Thoracic aorta (tissue), 2 donors: Measurements from ENCODE around the gene EXD3. TPM values are rescaled to one million over a fixed set of nuclear protein-coding genes. Genes with fewer than 3 reads are reported as not detected.

ENCODE experiments used
- ATAC-seq: fragments of 150-250 bp; one replicate; pipeline ENCODE4 v1.8.0; 2017; ENCODE audit warnings: low read depth; ENCODE audit not compliant: insufficient number of reproducible peaks, low FRiP score
- DNase-seq: peaks from one replicate; pipeline ENCODE4 v3.0.0-alpha.2; 2020; ENCODE audit warnings: low spot score
- H3K27ac ChIP-seq, 2 donors: fragments of 200-600 bp; sonication (generic); 1 replicate in 1 of 2; 2 replicates in 1 of 2; pipeline ENCODE4 v1.5.1; 2016; ENCODE audit warnings: mild to moderate bottlenecking in 2 of 2, moderate library complexity in 2 of 2
- H3K27me3 ChIP-seq: fragments of 200-600 bp; sonication (generic); replicated peaks from 2 replicates; pipeline ENCODE4 v1.6.0; 2016; ENCODE audit warnings: mild to moderate bottlenecking; ENCODE audit not compliant: insufficient read depth
- H3K36me3 ChIP-seq: fragments of 200-600 bp; sonication (generic); one replicate; pipeline ENCODE4 v1.5.1; 2016
- H3K4me1 ChIP-seq, 2 donors: fragments of 200-600 bp; sonication (generic); 1 replicate in 1 of 2; 2 replicates in 1 of 2; pipeline versions ENCODE4 v1.5.1 to v1.6.0; 2016; ENCODE audit warnings: low read depth in 2 of 2, mild to moderate bottlenecking in 1 of 2; ENCODE audit not compliant: control insufficient read depth in 1 of 2
- H3K4me3 ChIP-seq: fragments of 200-600 bp; sonication (generic); 2 replicates; pipeline ENCODE4 v1.5.1; 2016; ENCODE audit warnings: mild to moderate bottlenecking
- H3K9me3 ChIP-seq: fragments of 200-600 bp; sonication (generic); 2 replicates; pipeline ENCODE4 v1.5.1; 2016
- total RNA-seq, 2 donors: library from RNA; depleted of rRNA; stranded (reverse); fragments of >200 nt; gene quantifications; one replicate each; pipeline versions ENCODE4 v1.1.0 to v1.2.3, GENCODE V29; 2016
- TF ChIP-seq, protein P1 (sequence below): fragments of 200-600 bp; sonication (generic); IDR thresholded peaks from one replicate; pipeline ENCODE4 v1.5.1; 2019; ENCODE audit warnings: antibody characterized with exemption

The EXD3 gene
- total RNA-seq, 2 donors from 2014 or later, result 22.7 to 29.4 TPM

DNA sequence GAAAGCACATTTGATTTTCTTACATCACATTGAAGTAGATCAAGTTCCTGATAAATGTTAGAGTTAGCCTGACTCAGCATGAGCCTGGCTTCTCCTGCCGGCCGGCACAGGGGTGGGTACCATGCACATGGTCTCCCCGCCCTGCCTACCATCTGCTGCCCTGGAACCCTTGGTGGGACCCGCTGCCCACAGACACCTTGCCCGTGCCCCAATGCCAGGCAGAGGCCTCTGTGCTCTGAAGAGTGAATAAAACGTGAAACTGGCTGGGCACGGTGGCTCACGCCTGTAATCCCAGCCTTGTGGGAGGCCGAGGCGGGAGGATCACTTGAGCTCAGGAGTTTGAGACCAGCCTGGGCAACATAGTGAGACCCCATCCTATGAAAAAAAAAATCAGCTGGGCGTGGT, 17.3 kb downstream of the EXD3 start:
- TF ChIP-seq, protein P1, sequence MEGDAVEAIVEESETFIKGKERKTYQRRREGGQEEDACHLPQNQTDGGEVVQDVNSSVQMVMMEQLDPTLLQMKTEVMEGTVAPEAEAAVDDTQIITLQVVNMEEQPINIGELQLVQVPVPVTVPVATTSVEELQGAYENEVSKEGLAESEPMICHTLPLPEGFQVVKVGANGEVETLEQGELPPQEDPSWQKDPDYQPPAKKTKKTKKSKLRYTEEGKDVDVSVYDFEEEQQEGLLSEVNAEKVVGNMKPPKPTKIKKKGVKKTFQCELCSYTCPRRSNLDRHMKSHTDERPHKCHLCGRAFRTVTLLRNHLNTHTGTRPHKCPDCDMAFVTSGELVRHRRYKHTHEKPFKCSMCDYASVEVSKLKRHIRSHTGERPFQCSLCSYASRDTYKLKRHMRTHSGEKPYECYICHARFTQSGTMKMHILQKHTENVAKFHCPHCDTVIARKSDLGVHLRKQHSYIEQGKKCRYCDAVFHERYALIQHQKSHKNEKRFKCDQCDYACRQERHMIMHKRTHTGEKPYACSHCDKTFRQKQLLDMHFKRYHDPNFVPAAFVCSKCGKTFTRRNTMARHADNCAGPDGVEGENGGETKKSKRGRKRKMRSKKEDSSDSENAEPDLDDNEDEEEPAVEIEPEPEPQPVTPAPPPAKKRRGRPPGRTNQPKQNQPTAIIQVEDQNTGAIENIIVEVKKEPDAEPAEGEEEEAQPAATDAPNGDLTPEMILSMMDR, result no peak

DNA sequence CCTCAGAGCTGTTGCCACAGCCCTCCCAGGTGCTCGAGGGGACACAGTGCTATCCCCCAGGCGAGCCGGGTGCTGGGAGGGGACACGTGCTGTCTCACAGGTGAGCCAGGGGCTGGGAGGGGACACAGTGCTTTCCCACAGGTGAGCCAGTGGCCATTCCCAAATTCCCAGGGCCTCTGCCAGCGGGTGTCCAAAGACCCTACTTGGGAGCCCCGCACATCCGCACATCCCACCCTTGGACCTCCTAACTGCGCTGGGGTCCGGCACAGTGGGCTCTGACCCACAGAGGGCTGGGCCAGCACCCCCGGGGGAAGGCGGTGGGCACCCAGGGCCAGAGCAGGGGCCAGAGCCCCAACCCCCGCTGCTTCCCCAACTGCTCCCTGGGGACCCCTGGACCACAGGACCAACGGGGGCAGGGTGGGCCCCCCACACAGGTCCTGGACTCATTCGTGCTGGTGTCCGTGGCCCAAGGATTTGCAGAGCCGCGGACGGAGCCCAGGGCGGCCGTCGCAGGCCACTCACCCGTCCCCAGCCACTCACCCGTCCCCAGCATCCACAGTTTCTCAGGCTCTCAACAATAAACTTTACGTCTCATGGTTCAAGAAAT, 17.9 kb downstream of the EXD3 start:
- no peak for ATAC-seq
- no peak overlapping the region for H3K27ac ChIP-seq
- no peak overlapping the region for H3K4me3 ChIP-seq
- H3K9me3 ChIP-seq, result no peaks in the 10 kb centered on the region
- TF ChIP-seq, protein P1, result no peak
- no peaks in the 10 kb centered on the region for H3K27me3 ChIP-seq
- H3K36me3 ChIP-seq, result no peaks in the 10 kb centered on the region
- H3K4me1 ChIP-seq, result peaks cover 11 to 17% of the 10 kb centered on the region in 2 donors
- DNase-seq, result no peak

More for the DNA sequence above, 17.3 kb downstream of the EXD3 start:
- H3K36me3 ChIP-seq, result no peaks in the 10 kb centered on the region
- DNase-seq, result no peak
- H3K27ac ChIP-seq, result no peak overlapping the region
- no peaks in the 10 kb centered on the region for H3K27me3 ChIP-seq
- H3K4me3 ChIP-seq, result no peak overlapping the region
- H3K9me3 ChIP-seq, result no peaks in the 10 kb centered on the region
- ATAC-seq, result no peak
- H3K4me1 ChIP-seq, result peaks cover 13 to 19% of the 10 kb centered on the region in 2 donors

DNA sequence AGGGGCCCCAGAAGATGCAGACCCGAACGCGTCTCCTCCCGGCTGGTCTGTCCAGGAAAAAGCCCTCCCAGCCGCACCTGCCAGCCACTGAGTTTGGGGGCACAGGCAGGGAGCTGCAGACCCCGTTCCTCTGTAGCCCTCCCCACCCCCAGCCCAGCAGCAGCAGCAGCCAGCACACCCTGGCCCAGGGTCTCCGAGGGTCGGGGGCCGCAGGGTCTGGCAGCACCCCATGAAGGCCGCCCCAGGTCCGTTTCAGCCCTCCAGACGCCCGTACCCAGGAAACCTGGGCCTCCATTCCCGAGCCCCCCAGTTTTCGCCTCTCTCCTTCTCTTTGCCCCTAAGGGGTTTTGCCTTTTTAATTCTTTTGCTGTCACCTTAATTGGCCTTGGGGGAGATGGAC, 19.7 kb downstream of the EXD3 start:
- H3K27ac ChIP-seq, result no peak overlapping the region

DNA sequence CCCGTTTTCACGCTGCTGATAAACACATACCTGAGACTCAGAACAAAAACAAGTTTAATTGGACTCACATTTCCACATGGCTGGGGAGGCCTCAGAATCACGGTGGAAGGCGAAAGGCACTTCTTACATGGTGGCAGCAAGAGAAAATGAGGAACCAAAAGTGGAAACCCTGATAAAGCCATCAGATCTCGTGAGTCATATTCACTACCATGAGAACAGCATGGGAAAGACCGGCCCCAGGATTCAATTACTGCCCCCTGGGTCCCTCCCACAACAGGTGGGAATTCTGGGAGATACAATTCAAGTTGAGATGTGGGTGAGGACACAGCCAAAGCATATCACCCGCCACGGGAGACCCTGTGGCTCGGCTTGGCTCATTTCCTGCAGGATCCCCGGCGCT, 20.2 kb downstream of the EXD3 start:
- Histone ChIP-seq H3K27me3 (no peaks in the 10 kb centered on the region), H3K36me3 (no peaks in the 10 kb centered on the region), H3K4me1 (peaks cover 11 to 16% of the 10 kb centered on the region in 2 donors), H3K9me3 (no peaks in the 10 kb centered on the region), H3K27ac (no peak overlapping the region), H3K4me3 (no peak overlapping the region)
- TF ChIP-seq, protein P1, result no peak
- DNase-seq (no peak), ATAC-seq (no peak)

More for the DNA sequence above, 19.7 kb downstream of the EXD3 start:
- Histone ChIP-seq H3K4me3 (no peak overlapping the region), H3K36me3 (no peaks in the 10 kb centered on the region), H3K27me3 (no peaks in the 10 kb centered on the region), H3K9me3 (no peaks in the 10 kb centered on the region), H3K4me1 (peaks cover 11 to 17% of the 10 kb centered on the region in 2 donors)
- DNase-seq (no peak), ATAC-seq (no peak)
- TF ChIP-seq, protein P1, result no peak

DNA sequence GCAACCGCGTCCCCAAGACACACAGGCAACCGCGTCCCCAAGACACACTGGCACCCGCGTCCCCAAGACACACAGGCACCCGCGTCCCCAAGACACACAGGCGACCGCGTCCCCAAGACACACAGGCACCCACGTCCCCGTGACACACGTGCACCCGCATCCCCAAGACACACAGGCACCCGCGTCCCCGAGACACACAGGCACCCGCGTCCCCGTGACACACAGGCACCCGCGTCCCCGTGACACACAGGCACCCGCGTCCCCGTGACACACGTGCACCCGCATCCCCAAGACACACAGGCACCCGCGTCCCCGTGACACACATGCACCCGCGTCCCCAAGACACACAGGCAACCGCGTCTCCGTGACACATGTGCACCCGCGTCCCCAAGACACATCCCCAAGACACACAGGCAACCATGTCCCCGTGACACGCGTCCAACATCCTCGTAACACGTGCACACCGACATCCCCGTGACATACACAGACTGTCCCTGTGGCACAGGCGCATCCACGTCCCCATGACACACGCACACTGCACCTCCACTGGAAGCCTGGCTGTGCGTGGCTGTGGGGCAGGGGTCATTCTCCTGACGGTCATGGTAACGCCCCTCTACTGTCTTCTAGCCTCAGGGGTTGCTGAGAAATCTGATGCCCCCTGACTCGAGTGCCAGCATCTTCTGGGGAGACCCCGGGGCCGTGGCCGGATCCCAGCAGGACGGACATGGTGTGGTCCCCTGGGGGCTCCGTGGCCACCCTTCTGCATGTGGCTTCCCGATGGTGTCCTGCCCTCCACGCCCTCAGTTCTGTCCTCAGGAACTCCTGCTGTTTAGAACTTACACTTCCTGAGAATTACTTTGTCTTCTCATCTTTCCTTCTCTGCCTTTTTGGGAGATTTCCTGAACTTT, 24.1 kb downstream of the EXD3 start:
- Histone ChIP-seq H3K4me3 (no peak overlapping the region), H3K27me3 (no peaks in the 10 kb centered on the region), H3K27ac (no peak overlapping the region), H3K36me3 (no peaks in the 10 kb centered on the region), H3K9me3 (no peaks in the 10 kb centered on the region), H3K4me1 (no peaks in the 10 kb centered on the region)
- TF ChIP-seq, protein P1, result no peak
- ATAC-seq (no peak), DNase-seq (no peak)
